ENCODE data around the gene PEPD.

PEPD gene

DNA sequence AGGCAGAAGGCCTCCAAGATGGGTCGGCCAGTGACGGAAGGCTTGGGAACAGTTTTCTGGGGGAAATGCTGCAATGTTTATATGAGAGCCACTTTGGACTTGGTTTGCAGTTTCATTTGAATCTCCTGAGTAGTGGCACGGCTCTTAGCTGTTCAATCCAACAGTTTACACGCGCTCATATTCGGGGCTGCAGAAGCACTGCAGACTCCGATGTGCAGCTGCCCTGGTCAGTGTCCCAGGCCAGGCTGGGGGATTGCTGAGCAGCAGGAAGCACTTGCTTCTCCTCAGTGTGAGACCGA lies 116.4 kb downstream of the PEPD start:
- no peak for DNase-seq

DNA sequence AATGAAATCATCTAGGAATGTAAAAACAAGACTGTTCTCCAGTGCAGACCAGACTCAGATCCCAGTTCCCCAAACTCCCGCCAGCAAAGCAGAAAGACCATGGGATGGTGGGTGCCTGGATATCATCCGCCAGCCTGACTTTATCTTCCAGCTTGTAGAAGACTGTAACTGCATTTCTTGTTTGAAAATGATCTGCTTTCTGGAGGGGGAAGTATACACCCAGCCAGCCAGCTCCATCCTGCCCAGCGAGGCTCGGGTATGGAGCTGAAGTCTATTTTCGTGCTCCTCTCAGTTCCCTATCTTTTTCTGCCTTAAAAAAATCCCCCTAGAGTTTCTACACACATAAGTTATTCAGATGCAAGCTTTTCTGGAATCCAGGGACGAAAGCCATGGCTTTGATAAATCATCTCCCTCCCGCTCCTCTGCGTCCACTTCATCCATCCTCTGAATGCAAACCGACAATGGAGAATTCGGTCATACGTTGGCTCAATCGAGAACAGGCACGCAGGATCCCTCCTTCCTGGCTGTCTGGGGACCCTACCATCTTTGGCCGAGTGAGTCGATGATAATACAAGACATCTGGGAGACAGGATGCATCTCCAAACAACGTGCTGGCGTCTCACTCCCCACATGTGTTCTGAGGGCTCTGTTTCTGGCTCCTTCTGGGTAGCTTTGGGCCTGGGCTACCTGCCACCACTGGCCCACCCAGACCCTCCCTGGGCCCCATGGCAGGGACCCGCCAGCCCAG lies 116.9 kb downstream of the PEPD start:
- no peak for DNase-seq

- no peak for DNase-seq
Measured at GRCh38 chr19:33403973-33404304, 117.7 kb downstream of the PEPD start.

- no peak for DNase-seq
Measured at GRCh38 chr19:33403221-33403972, 118.2 kb downstream of the PEPD start.

DNA sequence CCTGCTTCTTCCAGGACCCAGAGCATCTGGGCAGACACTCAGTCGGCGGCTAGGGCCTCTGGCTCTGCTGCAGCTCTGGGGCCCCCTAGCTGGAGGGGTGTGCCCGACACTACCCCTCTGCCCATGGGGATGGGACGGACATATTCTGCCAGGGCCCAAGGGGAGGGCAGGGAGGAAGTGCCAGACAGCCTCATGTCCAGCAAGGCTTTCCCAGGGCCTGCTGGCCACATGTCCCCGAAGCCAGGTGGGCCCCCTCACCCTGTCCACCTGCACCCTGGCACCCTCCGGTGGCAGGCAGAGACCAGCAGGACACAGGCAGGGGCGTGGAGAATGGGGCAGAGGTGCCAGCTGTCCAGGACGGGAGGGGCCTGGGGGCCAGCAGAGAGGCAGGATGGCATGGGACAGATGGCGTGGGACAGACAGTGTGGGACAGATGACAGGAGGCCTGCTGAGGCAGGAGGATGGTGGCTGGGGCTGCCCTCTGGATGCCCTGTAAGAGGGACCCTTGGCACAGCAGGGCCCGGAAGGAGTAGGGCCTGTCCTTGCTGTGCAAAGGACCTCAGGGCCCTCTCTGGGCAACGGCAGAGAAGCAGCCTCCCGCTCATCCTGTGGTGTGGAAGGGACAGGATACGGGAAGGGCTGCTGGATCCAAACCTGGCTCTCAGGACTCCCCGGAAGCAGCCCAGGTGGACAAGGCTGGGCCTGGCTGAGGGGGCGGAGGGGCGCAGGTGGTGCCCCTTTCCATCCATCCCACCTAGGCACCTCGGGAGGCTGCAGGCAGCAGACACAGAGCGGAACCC lies 119.0 kb downstream of the PEPD start:
- peak in 1 of 5 experiments; percentile 3 for DNase-seq

DNA sequence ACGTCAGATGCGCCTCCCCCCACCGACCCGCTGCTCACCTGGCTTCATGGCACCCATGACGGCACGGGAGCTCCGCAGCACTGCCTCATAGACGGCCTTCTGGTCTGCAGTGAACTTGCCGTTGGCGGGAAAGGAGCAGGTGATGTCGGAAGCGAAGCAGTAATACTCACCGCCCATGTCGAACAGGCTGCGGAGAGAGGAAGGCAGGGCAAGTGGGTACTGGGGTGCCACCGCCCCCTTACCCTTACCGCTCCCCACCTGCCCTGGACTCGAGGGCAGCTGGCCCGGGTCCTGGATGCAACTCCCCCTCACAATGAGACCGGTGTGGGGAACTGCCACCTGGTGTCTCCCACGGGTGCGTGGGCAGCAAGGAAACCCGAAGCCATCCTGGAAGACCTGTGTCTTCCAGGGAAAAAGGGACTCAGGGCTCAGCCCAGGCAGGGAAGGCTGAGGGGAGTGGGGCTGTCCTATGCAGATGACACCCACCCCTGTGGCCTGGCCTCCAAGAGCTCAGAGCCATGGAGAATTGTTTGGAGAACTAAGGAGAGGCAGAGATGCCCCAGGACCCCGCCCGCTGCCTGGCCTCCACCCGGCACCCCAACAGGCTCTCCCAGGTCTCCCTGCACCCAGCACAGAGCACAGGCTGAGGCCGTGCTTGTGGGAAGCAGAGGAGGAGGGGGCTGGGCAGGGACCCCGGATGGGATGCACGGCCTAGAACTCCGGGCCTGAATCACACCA lies 119.7 kb downstream of the PEPD start:
- DNase-seq, result peak in 1 of 5 experiments; percentile 4

- peak in 1 of 5 experiments; percentile 4 for DNase-seq
Measured at GRCh38 chr19:33400856-33401682, 120.5 kb downstream of the PEPD start.

DNA sequence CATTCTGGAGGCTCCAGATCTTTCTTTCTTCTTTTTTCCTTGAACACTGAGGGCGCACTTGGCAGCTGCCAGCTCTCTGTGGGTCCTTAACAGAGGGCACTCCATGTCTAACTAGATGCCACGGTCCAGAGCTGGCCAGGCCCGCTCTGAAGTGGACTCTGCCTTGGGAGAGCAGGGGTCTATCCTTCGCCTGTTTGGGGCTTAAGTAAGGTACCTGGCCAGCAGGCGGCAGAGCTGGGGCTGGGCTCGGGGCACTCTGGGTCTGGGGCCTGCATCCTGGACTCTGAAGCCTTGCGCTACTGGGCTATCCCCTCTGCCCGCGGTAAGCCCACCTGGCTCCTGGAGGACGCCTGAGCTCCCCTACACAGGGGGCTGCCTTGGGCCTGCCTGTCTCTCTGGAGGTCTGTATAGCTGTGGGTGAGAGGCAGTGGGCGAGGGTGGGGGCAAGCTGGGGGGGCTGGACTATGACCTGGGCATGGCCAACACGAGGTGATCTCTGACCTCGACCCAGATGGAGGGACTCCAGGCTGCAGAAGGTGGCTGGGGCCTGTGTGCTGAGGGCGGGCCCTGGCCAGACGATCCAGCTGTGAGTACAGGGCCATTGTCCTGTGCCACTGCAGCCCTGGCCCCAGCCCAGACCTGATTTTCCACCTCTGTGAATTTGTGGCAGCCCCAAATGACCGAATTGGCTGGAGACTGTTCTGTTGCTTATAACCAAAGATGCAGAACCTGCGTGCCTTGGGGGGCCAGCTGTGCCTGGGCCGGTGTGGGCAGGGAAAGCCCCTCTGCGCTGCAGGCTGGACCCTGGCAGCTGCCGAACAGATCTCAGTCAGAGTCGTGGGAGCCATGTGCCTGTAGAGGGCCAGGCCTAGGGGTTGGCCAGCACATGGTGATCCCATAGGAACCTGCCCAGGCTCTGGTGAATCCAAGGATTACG lies 121.6 kb downstream of the PEPD start:
- no peak for DNase-seq

- DNase-seq, result no peak
Measured at GRCh38 chr19:33399081-33399744, 122.4 kb downstream of the PEPD start.

DNA sequence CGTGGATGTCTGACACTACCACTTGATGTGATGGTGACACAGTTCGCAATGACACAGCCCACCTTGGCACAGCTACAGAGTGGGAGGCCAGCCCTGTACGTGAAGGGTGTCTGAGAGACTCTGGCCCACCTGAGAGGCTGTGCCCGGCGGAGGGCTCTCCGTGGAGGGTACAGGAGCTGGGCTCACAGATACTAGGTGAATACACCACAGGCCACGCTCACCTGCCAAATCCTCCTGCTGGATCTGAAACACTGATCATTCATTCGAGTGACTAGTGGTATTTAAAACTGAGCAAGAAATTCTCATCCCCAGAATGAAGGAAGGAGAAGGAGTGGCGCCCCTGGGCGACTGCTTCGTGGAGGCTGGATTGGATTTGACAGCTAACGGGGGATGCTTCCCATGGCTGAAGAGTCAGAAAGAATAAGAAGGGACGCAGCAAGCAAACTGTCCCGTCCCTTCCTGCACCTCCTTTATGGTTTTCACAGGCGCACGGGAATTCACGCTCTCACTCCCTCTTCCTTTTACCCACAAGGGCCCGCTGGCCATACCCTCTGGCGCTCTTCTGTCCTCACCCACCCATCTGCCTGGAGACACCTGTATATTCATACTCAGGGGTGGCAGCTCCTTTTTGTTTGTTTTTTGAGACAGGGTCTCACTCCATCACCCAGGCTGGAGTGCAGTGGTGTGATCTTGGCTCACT lies 123.1 kb downstream of the PEPD start:
- no peak for DNase-seq

DNA sequence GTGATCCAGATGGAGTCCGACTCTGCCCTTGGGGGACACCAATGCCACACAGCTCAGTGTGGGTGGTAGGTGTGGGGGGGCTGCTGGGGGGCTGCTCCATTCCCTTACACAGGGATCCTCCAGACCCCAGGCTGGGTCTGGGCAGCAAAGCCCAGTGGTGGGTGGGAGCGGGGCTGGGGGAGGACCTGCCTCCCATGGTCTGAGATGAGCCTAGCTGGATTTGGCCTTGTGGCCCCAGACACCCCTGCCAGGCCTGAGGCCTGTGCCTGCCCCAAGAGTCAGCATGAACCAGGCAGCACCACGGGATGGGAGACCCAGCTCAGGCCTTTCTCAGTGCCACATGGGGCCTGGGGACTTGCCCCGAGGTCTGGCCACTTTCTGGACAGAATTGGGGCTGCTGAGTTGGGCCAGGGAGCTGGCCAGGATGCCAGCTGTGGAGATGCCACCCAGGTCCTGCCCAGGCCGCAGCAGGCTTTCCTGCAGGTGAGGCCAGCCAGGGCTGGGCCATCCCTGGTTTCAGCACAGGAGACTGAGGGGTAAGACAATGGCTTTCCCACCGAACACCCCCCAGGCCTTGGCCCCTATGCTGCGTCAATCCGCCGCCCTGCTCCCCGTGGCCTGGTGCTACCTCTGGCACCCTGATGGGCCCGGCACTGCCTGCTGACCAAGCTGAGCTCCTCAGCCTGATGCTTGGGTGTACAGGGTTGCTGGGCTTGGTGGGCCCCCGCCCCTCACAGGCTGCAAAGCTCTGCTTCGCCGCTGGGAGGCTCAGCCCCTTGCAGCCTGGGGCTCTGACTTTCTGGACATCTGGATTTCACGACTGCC lies 123.8 kb downstream of the PEPD start:
- no peak for DNase-seq

GRCh38 chr19:33396701-33397535 lies 124.7 kb downstream of the PEPD start:
- DNase-seq, result peak in 1 of 5 experiments; percentile 1

DNA sequence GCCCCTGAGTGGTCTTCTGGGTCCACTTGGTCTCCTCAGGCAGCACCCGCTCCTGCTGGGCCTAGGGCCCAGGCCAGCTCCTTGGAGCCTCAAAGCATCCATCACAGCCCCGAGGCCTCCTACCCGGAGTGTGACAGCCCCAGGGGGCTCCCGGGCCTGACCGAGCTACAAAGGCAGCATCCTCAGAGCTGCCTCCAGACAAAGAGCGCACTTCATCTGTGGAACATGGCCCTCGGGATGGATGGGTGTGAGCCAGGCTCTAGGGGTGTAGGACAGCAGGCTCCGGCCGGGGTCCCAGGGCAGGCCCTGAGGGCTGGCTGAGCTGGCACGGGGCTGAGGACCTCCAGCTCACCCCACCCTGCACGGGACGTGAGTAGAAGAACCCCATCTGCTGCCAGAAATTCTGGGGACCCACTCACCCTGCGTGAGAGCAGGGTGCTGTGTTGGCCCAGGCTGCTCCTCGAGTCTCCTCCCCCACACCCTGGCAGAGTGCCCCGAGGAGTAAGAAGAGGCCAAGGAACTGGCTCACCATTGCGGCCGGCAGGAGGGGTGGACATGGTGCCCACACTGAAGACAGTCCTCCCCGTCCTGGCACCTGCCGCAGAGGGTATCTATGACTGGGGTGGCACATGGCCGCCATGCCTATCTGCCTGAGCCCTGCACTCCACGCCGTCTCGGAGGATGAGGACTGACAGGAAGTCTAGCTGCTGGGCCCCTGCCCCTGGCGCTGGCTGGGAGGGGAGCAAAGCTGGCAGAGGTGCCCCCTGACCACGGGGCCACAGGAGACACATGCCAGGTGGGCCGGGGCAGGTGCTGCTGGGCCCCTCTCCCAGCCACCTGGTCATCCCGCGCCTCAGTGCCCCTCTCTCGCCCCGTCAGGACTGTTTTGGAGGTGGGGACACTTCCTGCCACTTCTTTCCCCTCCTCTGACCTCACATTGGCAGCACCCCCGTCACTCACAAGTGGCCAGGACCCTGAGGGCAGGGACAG lies 125.7 kb downstream of the PEPD start:
- peak in 2 of 5 experiments; percentile 1 to 7 for DNase-seq

GRCh38 chr19:33394723-33395560 lies 126.6 kb downstream of the PEPD start:
- DNase-seq, result no peak

GRCh38 chr19:33394006-33394722 lies 127.4 kb downstream of the PEPD start:
- peak in 1 of 5 experiments; percentile 5 for DNase-seq
